Mesodermal cell (in vitro differentiated cells): Measurements from ENCODE around the gene NAP1L4.

Experiments
- H3K27ac ChIP-seq: 2 replicates; pipeline ENCODE4 v1.7.0; 2013; ENCODE audit warnings: mild to moderate bottlenecking, low read depth, low read length, moderate library complexity; ENCODE audit not compliant: severe bottlenecking
- H3K36me3 ChIP-seq: 2 replicates; pipeline ENCODE4 v1.7.1; 2013; ENCODE audit warnings: mild to moderate bottlenecking, low read length, moderate library complexity; ENCODE audit not compliant: control insufficient read depth, insufficient read depth
- H3K4me1 ChIP-seq: one replicate; pipeline ENCODE4 v1.7.1; 2013; ENCODE audit warnings: mild to moderate bottlenecking, low read length; ENCODE audit not compliant: insufficient read depth, control insufficient read depth, poor library complexity, severe bottlenecking
- H3K4me3 ChIP-seq: 2 replicates; pipeline ENCODE4 v1.7.0; 2013; ENCODE audit warnings: low read length, control low read depth, mild to moderate bottlenecking; ENCODE audit not compliant: insufficient read depth, poor library complexity, severe bottlenecking; ENCODE audit errors: extremely low read depth
- H3K9me3 ChIP-seq: 2 replicates; pipeline ENCODE4 v1.7.1; 2013; ENCODE audit warnings: mild to moderate bottlenecking, low read length, moderate library complexity; ENCODE audit not compliant: control insufficient read depth
- WGBS, 2 experiments: methylation state at CpG; one replicate each; pipeline ENCODE4 v1.1.5; 2013; ENCODE audit warnings: missing lambda C conversion rate in 2 of 2; ENCODE audit not compliant: insufficient coverage in 2 of 2; 5-methylcytosine and 5-hydroxymethylcytosine counted together

NAP1L4 gene

DNA sequence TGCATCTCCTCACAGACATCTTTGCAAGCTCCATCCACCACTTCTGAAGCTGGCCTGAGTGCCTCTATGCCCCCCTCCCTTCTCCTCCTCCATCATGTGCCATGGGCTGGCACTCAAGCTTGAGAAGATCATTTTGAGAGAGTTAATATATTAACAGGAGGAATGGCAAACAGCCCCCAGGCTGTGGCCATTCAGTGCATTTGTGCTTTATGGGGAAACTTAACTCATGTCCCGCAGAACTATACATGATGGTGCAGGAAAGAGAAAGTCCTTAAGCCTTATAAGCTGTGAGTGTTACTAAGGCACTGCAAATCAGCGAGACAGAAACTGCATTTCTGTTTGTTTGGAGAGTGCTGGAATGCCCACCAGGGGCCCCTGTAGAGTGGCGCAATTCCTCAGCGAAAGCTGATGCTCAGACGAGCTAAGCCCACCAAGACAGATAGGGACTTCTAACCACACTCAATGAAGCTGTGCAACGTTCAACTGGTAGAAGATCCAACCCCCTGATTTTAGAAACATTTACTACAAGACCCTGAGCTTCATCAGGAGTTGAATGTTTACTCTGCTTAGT lies 36.1 kb downstream of the NAP1L4 start:
- H3K27ac ChIP-seq = peak overlapping the region; percentile 43
- H3K4me1 ChIP-seq = peaks cover 59% of the 10 kb centered on the region
- H3K36me3 ChIP-seq = peaks cover 87% of the 10 kb centered on the region
- no peaks in the 10 kb centered on the region for H3K9me3 ChIP-seq
- no peak overlapping the region for H3K4me3 ChIP-seq
- WGBS, 2 experiments = 74 to 85% methylated on average over 4 to 6 of the region's 6 CpGs

DNA sequence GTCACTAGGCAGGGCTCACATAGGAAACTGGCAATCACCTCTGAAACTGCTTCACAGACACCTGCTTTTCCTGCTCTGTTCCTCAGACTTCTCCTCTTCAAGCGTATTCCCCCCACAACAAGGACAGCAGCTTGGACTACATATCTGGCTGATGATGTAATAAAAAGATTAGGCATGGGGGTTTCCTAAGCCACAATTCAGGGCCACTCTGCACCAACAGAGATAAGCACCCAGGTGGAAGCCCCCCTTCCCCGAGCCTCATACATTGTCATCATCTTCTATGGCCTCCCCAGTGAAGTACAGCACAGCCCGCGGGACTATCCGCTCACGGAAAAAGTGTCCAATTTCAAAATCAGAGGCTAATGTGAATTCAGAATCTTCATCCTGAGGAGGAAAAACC lies 37.9 kb downstream of the NAP1L4 start:
- no peaks in the 10 kb centered on the region for H3K9me3 ChIP-seq
- peaks cover 46% of the 10 kb centered on the region for H3K4me1 ChIP-seq
- H3K27ac ChIP-seq = no peak overlapping the region
- 87 to 95% methylated on average over 4 to 5 of the region's 6 CpGs for WGBS, 2 experiments
- peaks cover 90% of the 10 kb centered on the region for H3K36me3 ChIP-seq
- no peak overlapping the region for H3K4me3 ChIP-seq

DNA sequence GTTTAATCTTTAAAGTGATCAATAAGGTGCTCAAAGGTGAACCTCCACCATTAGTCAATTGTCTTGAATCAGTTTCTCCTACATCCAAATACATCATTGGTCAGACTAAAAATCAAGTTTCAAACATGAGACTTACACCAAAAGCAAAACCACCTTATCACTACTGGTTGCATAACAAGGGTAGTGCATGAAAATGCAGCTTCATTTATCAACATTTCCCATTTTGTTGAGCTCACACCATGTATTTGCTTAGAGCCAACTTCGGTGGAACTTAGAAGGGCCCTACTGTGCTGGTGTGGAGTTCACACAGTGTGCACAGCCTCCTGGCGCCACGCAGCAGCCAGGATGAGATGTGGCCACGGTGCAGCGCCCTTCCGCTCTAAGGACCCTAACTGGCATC lies 39.8 kb downstream of the NAP1L4 start:
- Histone ChIP-seq H3K27ac (peak overlapping the region; percentile 85), H3K4me1 (peaks cover 44% of the 10 kb centered on the region), H3K4me3 (no peak overlapping the region), H3K36me3 (peaks cover 90% of the 10 kb centered on the region), H3K9me3 (no peaks in the 10 kb centered on the region)
- 61 to 63% methylated on average over 6 of the region's 6 CpGs for WGBS, 2 experiments

DNA sequence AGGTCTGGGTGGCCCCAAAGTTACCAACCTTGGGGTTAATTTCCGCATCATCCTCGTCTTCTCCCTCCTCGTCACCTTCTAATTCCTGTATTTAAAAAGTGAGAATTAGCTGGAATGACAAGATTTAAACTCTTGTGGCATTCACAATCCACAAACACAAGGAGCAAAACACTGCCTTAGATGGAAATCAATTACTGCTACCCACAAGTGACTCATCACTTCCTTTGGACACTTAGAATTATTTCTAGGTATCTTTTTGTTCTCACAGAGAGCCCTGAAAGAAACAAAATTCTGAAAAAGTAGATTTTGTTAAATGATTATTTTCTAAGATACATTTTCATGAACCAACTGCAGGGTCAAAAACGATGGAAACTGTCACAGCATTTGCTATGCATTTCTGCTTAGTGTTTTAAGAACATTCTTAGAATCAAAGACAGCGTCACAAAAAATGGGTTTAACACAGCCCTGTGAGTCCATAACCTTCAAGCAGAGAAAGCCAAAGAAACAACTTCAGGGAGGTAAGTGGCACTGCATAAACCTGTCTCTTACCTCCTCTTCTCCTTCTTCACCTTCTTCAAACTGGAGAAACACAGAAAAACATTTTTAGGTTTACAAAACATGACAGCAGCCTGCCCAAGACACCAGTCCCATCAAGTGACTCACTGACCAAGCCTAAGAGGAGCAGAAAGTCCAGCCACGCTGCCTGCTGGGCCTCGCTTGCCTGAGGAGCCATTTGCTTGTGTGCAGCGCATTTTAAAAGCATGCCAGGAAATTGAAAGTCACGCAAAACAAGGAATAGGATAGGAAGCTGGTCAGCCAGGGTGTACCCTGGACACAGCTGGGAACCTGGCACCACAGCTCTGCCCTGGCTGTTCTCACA lies 40.7 kb downstream of the NAP1L4 start:
- H3K36me3 ChIP-seq = peaks cover 90% of the 10 kb centered on the region
- WGBS, 2 experiments = 73 to 76% methylated on average over 5 to 6 of the region's 9 CpGs
- peak overlapping the region; percentile 85 for H3K27ac ChIP-seq
- no peak overlapping the region for H3K4me3 ChIP-seq
- no peaks in the 10 kb centered on the region for H3K9me3 ChIP-seq
- peaks cover 46% of the 10 kb centered on the region for H3K4me1 ChIP-seq

DNA sequence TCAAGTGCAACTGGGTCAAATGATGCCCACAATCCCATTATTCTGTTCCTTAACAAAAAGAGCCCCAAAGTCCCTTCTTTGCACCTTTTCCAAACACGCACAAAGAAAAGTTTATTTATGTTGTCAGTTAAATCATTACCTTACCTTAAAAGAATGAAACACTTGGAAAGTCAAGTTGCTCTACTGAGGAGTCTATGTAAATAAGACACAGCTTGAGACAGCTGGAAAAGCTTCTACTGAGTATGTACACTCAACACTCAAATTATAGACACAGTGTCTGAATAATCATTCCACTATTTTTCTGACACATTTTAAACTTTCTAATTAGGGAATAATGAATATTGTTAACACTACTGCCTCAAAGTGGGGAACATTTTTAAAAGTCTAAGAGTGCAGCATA lies 41.3 kb downstream of the NAP1L4 start:
- Histone ChIP-seq H3K27ac (no peak overlapping the region), H3K36me3 (peaks cover 86% of the 10 kb centered on the region), H3K4me3 (no peak overlapping the region), H3K4me1 (peaks cover 50% of the 10 kb centered on the region), H3K9me3 (no peaks in the 10 kb centered on the region)
- no CpG with 5 or more reads among the region's 1 CpG for WGBS, 2 experiments

DNA sequence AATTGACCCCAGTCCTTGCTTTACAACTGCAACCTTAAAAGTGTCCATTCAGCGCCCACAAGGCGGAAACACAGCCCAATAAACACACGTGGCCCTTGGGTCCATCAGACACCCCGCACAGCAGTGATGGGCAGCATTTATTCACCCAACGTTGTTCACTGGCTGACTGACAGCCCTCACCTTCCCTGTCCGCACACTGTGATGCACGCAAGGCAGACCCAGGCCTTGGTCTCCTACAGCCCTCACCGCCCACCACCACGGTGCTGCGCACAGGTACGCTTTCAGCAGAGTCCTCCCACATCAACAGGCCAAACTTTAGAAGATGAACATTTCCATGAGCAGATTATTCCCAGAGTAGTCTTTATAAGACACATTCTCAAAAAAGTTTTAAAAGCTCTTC lies 42.2 kb downstream of the NAP1L4 start:
- H3K36me3 ChIP-seq = peaks cover 80% of the 10 kb centered on the region

DNA sequence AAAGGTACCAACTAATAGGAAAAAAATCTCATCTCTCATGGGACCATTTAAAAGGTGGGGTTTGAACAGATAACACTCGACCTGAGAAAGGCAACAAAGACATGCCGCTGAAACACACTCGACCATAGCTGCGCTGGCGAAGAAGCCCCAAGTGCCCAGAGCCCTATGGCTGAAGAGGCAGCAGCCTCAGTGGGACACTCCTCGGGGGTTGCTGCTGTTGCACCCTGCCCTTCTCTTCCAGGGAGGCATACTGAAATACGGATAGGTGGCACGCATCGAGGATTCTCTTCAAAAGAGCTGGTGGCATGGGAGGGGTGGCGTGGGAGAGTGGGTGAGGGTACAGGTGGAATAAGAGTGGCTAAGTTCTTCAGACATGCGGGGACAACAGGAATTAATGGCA lies 44.4 kb downstream of the NAP1L4 start:
- H3K4me3 ChIP-seq = no peak overlapping the region
- no peaks in the 10 kb centered on the region for H3K9me3 ChIP-seq
- peaks cover 35% of the 10 kb centered on the region for H3K4me1 ChIP-seq
- no peak overlapping the region for H3K27ac ChIP-seq
- H3K36me3 ChIP-seq = peaks cover 77% of the 10 kb centered on the region
- 84 to 89% methylated on average over 6 of the region's 11 CpGs for WGBS, 2 experiments

More for the DNA sequence above, 42.2 kb downstream of the NAP1L4 start:
- peaks cover 54% of the 10 kb centered on the region for H3K4me1 ChIP-seq
- no peak overlapping the region for H3K4me3 ChIP-seq
- no peak overlapping the region for H3K27ac ChIP-seq
- no peaks in the 10 kb centered on the region for H3K9me3 ChIP-seq
- 95% methylated on average over 10 to 11 of the region's 11 CpGs for WGBS, 2 experiments

DNA sequence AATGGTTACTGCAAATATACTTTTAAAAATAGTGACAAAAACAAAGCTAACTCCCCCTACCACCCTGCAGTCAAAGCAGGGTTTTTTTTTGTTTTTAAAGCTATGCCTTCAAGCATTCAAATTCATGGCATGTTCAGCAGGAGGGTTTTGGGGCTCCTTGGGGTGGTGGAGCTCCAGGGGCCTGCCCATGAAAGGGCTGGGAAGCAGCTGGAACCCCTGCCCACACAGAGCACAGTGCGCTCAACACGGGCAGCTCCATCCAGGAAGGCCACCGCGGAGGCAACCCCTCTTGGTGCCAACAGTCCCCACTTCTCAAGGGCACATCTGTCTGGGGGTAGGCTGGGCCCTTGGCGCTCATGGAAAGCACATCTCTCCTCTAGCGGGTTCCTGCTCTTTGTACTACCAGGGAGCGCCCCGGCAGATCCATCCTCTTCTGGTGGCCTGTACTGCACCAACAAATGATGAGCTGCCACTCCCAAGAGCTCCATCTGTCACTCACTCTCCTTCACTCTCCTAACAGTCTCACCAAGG lies 46.3 kb downstream of the NAP1L4 start:
- Histone ChIP-seq H3K4me3 (no peak overlapping the region), H3K4me1 (peaks cover 16% of the 10 kb centered on the region), H3K27ac (peak overlapping the region; percentile 26), H3K9me3 (no peaks in the 10 kb centered on the region), H3K36me3 (peaks cover 77% of the 10 kb centered on the region)
- WGBS, 2 experiments = 66 to 70% methylated on average over 7 of the region's 8 CpGs

DNA sequence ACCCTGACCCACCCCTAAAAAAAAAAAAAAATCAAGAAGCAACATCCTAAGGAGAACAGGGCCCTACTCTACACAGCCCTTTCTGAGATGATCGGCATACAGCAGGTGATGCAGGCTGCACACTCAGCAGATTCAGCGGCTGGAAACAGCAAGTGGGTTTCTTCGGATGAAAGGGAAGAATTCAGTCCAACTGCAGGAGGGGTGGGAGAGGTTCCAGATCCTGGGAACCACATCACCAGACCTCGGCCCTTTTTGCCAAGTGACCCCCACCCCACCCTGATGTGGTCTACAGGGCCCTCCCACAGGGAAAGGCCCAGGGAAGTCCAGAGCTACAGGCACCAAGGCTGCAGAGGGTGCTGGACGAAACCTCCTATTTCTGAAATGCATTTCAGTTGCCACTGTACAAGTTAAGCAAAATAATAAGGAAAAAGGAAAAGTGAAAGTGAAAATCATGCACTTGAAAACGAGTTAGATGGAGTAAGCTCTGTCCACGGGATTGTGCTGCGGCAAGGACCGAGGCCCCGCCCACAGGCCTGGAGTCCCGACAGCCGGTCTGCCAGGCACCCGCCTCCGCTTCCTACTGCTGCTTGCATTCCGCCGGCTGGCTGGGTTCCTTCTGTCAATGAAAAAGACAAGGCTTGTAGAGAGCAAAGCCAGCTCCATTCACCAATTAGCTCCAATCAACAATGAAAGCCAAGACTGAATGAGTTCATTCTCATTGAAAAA lies 46.9 kb downstream of the NAP1L4 start:
- no peaks in the 10 kb centered on the region for H3K9me3 ChIP-seq
- H3K4me3 ChIP-seq = no peak overlapping the region
- WGBS, 2 experiments = 0 to 33% methylated on average over 1 to 11 of the region's 16 CpGs
- H3K4me1 ChIP-seq = peaks cover 14% of the 10 kb centered on the region
- peak overlapping the region; percentile 26 for H3K27ac ChIP-seq
- peaks cover 73% of the 10 kb centered on the region for H3K36me3 ChIP-seq

DNA sequence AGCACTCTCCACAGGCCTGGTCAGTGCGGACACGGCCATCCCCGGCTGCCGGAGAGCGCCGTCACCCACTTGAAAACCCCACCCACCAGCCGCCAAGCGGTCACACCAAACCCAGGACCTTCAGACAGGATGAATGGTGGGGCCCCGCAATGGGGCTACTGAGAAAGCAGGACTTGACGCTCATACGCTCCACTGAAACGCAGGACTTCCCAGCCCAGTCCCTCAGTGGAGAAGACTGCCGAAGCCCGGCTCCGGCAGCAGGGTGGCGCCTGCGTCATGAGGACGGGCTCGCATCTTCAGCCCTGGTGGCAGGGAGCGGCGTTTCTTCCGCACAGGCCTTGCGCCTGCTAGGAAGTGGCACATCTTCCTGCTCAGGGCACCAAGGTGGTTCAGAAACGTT lies 47.6 kb downstream of the NAP1L4 start:
- H3K27ac ChIP-seq = no peak overlapping the region
- WGBS, 2 experiments = 94 to 96% methylated on average over 18 to 23 of the region's 24 CpGs
- H3K4me3 ChIP-seq = no peak overlapping the region
- H3K36me3 ChIP-seq = peaks cover 71% of the 10 kb centered on the region
- H3K9me3 ChIP-seq = peaks cover under 1% of the 10 kb centered on the region
- H3K4me1 ChIP-seq = peaks cover 14% of the 10 kb centered on the region
